HepG2 (cell line): ENCODE data around the gene SLC7A8.

Source experiments
- AHR ChIP-seq: IDR thresholded peaks from 2 replicates; pipeline ENCODE4 v1.6.1; 2018; ENCODE audit warnings: missing genetic modification reagents, missing compliant biosample characterization
- CREB3 ChIP-seq: sonication (generic); formaldehyde crosslinking; IDR thresholded peaks from 2 replicates; pipeline ENCODE4 v1.5.0; 2020; ENCODE audit warnings: missing genetic modification reagents
- MTA3 ChIP-seq: sonication (generic); formaldehyde crosslinking; IDR thresholded peaks from 2 replicates; pipeline ENCODE4 v1.4.0; 2020; ENCODE audit warnings: missing genetic modification reagents
- YEATS4 ChIP-seq: sonication (generic); formaldehyde crosslinking; IDR thresholded peaks from 2 replicates; pipeline ENCODE4 v1.4.0; 2020; ENCODE audit warnings: missing genetic modification reagents, borderline replicate concordance
- TF ChIP-seq, protein P1 (sequence below): IDR thresholded peaks from 2 replicates; pipeline ENCODE4 v1.6.1; 2016; ENCODE audit warnings: control low read depth

DNA sequence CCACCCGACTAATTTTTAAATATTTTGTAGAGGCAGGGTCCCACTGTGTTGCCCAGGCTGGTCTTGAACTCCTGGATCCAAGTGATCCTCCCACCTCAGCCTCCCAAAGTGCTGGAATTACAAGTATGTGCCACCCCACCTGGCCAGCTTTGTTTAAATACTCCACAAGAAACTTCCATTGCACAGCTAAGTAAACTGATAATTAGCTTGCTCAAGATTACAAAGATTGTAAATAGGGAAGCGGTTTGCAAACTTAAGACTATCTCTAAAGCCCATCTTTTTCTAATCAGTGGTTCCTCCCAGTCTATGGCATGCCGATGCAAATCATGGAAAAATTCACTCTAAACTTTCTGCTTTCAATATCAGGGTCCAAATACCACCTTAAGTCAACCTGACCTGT, 9.7 kb downstream of the SLC7A8 start:
- TF ChIP-seq CREB3 (CRISPR knock-in tag): no peak
- TF ChIP-seq MTA3 (CRISPR knock-in tag): no peak
- no peak for TF ChIP-seq YEATS4 (CRISPR knock-in tag)
- TF ChIP-seq, protein P1, sequence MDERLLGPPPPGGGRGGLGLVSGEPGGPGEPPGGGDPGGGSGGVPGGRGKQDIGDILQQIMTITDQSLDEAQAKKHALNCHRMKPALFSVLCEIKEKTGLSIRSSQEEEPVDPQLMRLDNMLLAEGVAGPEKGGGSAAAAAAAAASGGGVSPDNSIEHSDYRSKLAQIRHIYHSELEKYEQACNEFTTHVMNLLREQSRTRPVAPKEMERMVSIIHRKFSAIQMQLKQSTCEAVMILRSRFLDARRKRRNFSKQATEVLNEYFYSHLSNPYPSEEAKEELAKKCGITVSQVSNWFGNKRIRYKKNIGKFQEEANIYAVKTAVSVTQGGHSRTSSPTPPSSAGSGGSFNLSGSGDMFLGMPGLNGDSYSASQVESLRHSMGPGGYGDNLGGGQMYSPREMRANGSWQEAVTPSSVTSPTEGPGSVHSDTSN (CRISPR knock-in tag): no peak
- TF ChIP-seq AHR (CRISPR knock-in tag): no peak
